HS-27A (cell line): ENCODE measurements around the gene MTRF1L.
A peak's percentile ranks its signal among the peaks of the same experiment; 100 is the strongest.
"Not testable (repeated sequence)": the region's sequence is repeated elsewhere in the genome, so short reads cannot be mapped to it uniquely, and the experiment has no call there.

Experiments used
- DNase-seq: peaks from one replicate; pipeline ENCODE4 v3.0.0-alpha.2; 2012; ENCODE audit warnings: low read depth, missing footprints

MTRF1L gene

DNA sequence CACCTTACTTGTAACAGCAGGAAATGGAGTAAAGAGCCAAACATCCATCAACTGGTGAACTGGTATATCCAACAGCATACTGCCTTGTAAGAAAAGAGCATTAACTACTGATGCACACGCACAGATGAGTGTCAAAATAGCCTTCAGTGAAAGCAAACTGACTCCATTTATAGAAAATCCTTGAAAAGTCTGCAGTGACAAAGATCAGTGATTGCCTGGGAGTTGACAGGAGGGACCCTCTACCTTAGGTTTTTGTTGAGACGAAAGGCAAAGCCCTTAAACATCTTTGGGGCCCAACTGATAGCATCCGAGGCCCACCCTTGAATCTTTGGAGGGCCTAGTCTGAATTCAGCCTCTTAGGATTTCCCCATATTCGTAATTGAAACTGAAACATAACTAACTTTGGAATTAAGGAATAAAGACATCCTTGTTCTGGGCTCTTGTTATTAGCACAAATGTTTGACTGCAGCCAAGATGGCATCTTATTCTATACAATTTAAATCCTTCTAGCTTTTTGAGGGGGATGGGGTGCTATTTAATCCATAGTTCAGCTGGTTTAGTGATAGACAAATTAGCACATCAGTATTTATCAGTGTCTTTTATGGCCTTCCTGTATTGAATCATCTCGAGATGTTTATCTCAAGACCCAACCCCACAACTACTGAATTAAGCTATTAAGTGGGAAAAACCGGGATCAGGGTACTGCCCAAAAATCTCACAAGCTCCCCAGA, 32.7 kb downstream of the MTRF1L start:
- no peak for DNase-seq

DNA sequence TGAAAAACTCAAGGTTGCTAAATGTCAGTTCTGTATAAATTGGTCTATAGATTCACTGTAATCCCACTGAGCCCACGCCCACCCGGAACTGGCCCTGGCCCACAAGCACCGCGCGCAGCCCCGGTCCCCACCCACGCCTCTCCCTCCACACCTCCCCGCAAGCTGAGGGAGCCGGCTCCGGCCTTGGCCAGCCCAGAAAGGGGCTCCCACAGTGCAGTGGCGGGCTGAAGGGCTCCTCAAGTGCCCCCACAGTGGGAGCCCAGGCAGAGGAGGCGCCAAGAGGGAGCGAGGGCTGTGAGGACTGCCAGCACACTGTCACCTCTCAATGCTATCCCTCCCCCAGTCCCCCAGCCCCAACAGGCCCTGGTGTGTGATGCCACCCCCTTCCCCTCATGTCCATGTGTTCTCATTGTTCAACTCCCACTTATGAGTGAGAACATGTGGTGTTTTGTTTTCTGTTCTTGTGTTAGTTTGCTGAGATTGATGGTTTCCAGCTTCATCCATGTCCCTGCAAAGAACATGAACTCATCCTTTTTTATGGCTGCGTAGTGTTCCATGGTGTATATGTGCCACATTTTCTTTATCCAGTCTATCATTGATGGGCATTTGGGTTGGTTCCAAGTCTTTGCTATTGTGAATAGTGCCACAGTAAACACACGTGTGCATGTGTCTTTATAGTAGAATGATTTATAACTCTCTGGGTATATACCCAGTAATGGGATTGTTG, 36.2 kb downstream of the MTRF1L start:
- not testable (repeated sequence) for DNase-seq

DNA sequence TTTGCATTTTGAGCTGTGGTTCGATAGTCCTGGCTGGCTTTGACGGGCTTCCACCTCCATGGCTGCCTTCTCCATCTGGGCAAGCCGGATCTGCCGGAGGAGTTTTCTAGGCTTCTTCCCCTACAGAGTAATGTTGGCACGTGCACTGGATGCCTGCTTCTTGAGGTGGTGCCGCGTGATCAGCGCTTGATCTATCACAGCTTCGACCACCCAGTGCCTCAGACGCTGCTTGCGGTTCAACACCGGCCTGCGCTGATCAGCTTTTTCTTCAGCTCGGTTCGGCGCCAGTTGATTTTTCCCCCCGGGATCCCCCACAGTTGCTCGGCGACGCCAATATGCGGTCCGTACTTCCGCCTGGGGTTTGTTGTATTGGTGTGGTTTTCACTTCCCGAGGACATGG, 43.2 kb downstream of the MTRF1L start:
- no peak for DNase-seq

DNA sequence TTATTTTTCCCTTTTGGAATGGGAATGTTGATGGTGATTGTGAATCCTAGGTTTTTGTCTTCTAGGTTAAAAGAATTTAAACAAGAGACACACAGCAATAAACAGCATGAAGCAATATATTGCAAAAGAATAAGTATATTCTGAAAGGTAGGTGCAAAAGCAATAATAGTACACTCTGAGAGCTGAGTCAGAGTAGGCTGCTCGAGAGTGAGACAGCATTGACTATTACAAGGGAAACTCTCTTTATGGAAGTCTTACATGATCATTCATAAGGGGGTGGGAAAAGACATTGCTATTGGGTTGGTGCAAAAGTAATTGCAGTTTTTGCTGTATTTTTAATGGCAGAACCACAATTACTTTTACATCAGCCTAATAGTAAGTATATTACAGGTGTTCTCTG, 44.7 kb downstream of the MTRF1L start:
- DNase-seq = no peak

GRCh38 chr6:152954443-152954842, 48.1 kb downstream of the MTRF1L start:
- DNase-seq = no peak

DNA sequence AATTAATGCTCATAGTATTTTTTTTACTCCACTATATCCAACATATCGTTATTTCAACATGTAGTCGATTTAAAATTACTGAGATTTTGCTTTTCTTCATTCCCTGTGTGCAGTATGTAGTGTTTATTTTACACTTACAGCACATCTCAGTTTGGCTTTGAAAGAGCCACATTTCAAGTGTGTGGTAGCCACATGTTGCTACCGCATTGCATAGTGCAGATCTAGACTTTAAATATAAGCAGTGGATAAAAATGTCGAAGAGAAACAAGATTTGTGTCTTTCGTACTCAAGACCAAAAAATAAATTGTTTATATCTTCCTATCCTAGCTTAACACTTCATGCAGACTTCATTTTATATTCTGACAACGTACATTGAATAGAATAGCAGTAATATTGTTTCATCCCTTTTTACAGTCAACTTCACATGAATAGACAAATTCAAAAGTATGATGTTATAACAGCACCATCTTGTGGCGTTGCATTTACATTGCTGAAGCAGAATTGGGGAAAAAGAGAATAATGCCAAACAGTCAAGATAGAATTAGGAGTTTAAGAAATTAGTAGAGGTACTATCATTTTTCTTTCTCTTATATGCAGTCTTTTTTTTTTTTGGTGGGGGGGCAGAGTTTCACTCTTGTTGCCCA, 49.5 kb downstream of the MTRF1L start:
- peak; percentile 43 for DNase-seq

DNA sequence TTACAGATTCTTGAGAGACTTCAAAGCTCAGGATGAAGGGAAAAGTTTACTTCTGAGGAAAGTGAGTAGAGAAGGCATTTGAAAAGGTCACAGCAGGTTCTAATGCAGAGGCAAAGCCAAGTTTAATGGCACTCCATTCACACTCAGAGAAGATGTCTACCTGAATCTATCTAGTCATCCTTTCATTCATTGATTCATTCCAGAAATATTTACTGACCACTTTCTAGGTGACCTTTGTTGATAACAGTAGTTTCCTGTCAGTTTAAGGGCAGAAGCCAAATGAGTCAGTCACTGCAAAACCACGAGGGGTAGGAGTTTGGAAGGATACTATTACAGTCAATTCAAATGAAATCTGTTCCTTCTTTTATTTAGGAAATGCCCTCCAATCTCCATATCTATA, 50.5 kb downstream of the MTRF1L start:
- peak; percentile 41 for DNase-seq

DNA sequence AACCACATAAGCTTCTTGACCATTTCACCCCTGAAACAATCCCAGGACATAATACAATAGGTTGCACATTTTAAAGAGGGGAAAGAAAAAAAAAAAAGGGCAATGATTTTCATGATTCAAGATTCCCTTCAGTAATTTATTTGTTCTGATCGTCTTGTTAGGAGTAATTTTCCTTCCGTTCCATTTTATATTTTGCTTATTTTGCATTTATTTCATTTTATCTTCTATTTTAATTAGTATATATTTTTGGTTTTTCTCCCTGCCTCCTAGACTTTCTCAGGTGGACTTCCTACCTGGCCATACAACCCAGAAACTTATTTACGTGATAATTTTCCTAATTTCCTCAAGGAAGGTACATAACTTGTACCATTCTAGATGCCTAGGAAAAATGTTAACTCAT, 52.3 kb downstream of the MTRF1L start:
- no peak for DNase-seq

DNA sequence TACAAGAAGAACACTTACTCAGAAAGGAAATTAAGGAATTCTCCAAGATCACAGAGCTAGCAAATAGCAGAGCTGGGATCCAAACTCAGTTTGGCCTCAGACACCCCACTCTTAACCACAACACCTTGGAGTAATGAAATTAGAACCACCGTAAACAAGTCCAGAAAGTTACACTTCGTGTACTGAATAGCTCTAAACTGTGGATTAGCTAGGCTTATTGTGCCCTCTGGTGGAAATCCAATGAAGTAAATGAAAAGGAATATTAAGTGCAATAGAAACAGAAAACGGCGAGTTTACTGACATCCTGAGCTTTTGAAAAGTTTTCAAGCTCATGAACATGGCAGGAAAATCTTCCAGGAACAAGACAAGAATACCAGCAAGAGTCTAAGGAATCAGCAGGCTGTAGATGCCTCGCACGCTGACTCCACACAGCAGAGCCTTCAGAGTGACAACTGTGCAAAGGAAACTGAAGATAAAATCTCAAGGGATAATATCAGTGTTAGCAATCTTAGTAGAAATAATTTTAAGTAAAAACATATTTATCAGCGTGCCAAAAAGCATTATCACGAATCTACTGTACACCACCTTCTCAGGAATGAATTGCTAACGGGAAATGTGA, 54.2 kb downstream of the MTRF1L start:
- DNase-seq = no peak

GRCh38 chr6:152946995-152947394, 55.5 kb downstream of the MTRF1L start:
- no peak for DNase-seq

DNA sequence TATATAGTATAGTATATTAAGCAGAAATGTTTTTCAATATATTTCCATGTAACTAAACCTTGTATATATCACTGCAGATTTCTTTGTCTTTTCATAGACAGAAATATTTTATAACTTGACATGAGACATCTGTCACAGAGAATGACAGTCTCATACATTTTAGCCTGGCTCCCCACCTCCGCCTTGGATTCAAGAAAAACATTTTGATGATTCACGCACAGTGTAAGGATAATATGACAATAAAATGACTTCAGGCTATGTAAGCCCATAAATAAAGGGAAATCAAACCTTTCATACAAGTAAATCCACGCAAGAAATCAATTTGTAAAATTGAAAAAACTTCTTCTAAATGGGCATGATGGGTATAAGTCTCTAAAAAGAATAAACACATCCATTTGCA, 56.0 kb downstream of the MTRF1L start:
- DNase-seq = no peak

DNA sequence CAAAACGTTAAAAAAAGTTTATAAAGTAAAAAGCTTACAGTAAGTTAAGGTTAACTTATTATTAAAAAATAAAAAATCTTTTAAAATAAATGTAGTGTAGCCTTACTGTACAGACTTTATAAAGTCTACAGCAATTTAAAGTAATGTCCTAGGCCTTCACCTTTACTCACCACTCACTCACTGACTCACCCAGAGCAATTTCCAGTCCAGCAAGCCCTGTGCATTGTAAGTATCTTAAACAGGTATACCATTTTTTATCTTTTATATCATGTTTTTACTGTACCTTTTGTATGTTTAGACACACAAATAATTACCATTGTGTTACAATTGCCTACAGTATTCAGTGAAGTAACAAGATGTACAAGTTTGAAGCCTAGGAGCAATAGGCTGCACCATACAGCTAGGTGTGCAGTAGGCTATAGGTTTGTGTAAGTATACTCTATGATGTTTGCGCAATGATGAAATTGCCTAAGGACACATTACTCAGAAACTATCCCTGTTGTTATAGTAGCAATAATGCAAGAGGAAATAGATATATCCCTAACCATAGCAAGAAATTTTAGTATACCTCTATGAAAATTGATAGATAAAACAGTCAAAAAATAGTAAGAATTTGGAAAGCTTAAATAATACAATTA, 59.1 kb downstream of the MTRF1L start:
- DNase-seq = no peak

DNA sequence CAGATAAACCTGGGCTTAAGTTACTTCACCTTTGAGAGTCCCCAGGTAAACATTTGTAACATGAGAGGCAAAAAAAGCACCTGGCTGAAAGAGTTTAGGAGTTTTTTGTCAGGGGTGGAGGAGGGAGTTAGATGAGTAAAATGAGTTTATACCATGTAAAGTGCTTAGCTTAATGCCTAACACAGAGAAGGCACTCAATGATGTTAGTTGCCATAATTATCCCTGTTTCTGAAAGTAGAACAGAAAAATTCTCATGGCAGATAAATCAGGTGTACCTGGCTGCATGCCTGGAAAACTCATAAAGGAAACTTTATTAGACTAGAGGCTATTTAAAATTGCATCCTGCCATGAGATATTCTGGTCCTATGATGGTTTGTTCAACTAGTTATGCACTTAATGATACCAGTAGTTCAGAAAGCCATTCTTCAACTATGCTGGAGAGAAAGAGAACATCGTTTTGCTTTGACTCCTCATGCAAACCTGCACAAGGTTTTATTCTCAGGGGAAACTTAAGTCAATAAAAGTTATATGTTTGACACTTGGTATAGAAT, 60.1 kb downstream of the MTRF1L start:
- DNase-seq = no peak

DNA sequence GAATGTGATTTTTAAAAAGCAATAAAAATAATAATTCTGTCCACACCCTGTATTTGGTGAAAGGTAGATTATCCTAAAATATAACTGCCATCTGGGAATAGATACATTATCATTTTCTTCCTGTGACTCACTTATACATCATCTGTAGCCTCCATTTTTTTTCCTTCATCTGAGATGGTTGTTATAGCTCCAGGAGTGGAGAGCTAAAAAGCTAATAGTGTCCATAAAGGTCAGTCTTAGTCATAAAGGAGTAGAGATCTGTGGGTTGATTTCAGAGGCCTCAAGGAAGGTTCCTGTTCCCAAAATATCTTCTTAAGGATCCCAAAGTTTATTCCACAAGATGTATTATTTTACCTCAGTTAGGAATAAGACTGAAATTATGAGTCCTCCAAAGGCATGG, 60.8 kb downstream of the MTRF1L start:
- DNase-seq = no peak
